A673 (cell line): Measurements from ENCODE around the gene CFAP61.

ENCODE experiments used
- CTCF ChIP-seq: fragments of 300-800, 200-600 bp; sonication (generic); conservative IDR thresholded peaks from 2 replicates; pipeline ENCODE4 v1.5.1; 2017; ENCODE audit warnings: low read depth, mild to moderate bottlenecking, antibody characterized with exemption, low read length, moderate library complexity, mixed read lengths
- EZH2 ChIP-seq: fragments of 200-600 bp; sonication (generic); IDR thresholded peaks from 2 replicates; pipeline ENCODE4 v1.6.1; 2017; ENCODE audit warnings: borderline replicate concordance, low read depth, mild to moderate bottlenecking, mixed read lengths, antibody characterized with exemption, low read length; ENCODE audit not compliant: poor library complexity, severe bottlenecking

- TF ChIP-seq CTCF = no peak
- TF ChIP-seq EZH2 = no peak
These were observed 162.5 kb downstream of the CFAP61 start for GRCh38 chr20:20214757-20215275.
